GM12878 (cell line): ENCODE measurements around the gene SPOCK1. TPM values are rescaled to one million over a fixed set of nuclear protein-coding genes. Genes with fewer than 3 reads are reported as not detected.

Source experiments
- ATAC-seq: fragments of 200-7000 bp; cut with Tn5 transposase; 3 replicates; pipeline ENCODE4 v1.9.1; 2020; ENCODE audit warnings: mild to moderate bottlenecking, moderate library complexity
- BruUV-seq: library from RNA; stranded (reverse); fragments of 400-500 nt; replicated peaks from 2 replicates; lab custom pipeline; 2021; lab: Mats Ljungman, UMichigan
- CTCF ChIA-PET: fragments of 300-600 bp; sonication (Branson Sonifier 250); formaldehyde crosslinking; extraction: SDS; loops from one replicate; lab custom pipeline; 2021; ENCODE audit warnings: inconsistent platforms; lab: Yijun Ruan, JAX
- POLR2A ChIA-PET: fragments of 350-600 bp; formaldehyde crosslinking; extraction: SDS; loops from one replicate; lab custom pipeline; 2021; ENCODE audit warnings: inconsistent platforms; lab: Charles Lee
- RAD21 ChIA-PET: fragments of 300-600 bp; sonication (Branson Sonifier 250); formaldehyde crosslinking; loops from one replicate; lab custom pipeline; 2023; ENCODE audit warnings: antibody characterized with exemption; ENCODE audit not compliant: unreplicated experiment; lab: Charles Lee
- SMC1A ChIA-PET: fragments of 300-600 bp; sonication (Branson Sonifier 250); formaldehyde crosslinking; loops from one replicate; lab custom pipeline; 2023; ENCODE audit not compliant: unreplicated experiment, uncharacterized antibody; lab: Charles Lee
- DNase-seq: peaks from one replicate; pipeline ENCODE4 v3.0.0-alpha.2; 2011; ENCODE audit warnings: low read depth, low spot score
- FAIRE-seq: peaks from 3 replicates; lab custom pipeline; 2011; peaks lifted over from hg19 to GRCh38; lab: Jason Lieb, UNC
- H2AFZ ChIP-seq: 2 replicates; pipeline ENCODE4 v1.6.0; 2011; ENCODE audit warnings: low read depth, low read length, control low read depth; ENCODE audit not compliant: control insufficient read depth
- H3K27ac ChIP-seq: 2 replicates; pipeline ENCODE4 v1.5.1; 2011; ENCODE audit warnings: control low read depth; ENCODE audit not compliant: control insufficient read depth, insufficient read depth
- H3K27me3 ChIP-seq, 2 experiments: replicated peaks in 1 of 2; 2 replicates each; pipeline versions ENCODE4 v1.6.0 to v1.6.1; 2011; ENCODE audit warnings: low read length in 1 of 2; ENCODE audit not compliant: control insufficient read depth in 2 of 2, insufficient read depth in 2 of 2
- H3K36me3 ChIP-seq, 2 experiments: 2 replicates each; pipeline ENCODE4 v1.5.1; 2011; ENCODE audit warnings: low read length in 1 of 2; ENCODE audit not compliant: control insufficient read depth in 2 of 2, insufficient read depth in 2 of 2
- H3K4me1 ChIP-seq: 2 replicates; pipeline ENCODE4 v1.6.1; 2011; ENCODE audit warnings: mild to moderate bottlenecking, low read length, moderate library complexity, mixed read lengths; ENCODE audit not compliant: control insufficient read depth, insufficient read depth
- H3K4me2 ChIP-seq: 2 replicates; pipeline ENCODE4 v1.6.0; 2011; ENCODE audit warnings: control low read depth; ENCODE audit not compliant: control insufficient read depth, insufficient read depth
- H3K4me3 ChIP-seq: fragments of 200-600 bp; sonication (generic); 2 replicates; pipeline ENCODE4 v1.5.1; 2016
- H3K79me2 ChIP-seq: 2 replicates; pipeline ENCODE4 v1.6.0; 2011; ENCODE audit warnings: low read length; ENCODE audit not compliant: control insufficient read depth, insufficient read depth
- H3K9ac ChIP-seq: 2 replicates; pipeline ENCODE4 v1.8.0; 2011; ENCODE audit warnings: low read length, control low read depth, mixed read lengths; ENCODE audit not compliant: control insufficient read depth, insufficient read depth
- H3K9me3 ChIP-seq: replicated peaks from 3 replicates; pipeline ENCODE4 v1.5.1; 2011; ENCODE audit warnings: mild to moderate bottlenecking, low read length; ENCODE audit not compliant: control insufficient read depth, insufficient read depth
- H4K20me1 ChIP-seq: 2 replicates; pipeline ENCODE4 v1.6.0; 2011; ENCODE audit not compliant: control insufficient read depth, insufficient read depth
- CBFB ChIP-seq: IDR thresholded peaks from 2 replicates; pipeline ENCODE4 v1.6.1; 2016; ENCODE audit warnings: antibody characterized with exemption, low read depth
- CEBPZ ChIP-seq: fragments of 150-350 bp; IDR thresholded peaks from 2 replicates; pipeline ENCODE4 v1.6.1; 2016; ENCODE audit warnings: low read depth, low read length
- CHD2 ChIP-seq: IDR thresholded peaks from 2 replicates; pipeline ENCODE4 v1.6.1; 2011; ENCODE audit warnings: low read depth, low read length, improper control_type of control experiment, borderline replicate concordance
- E2F4 ChIP-seq: IDR thresholded peaks from 2 replicates; pipeline ENCODE4 v1.6.1; 2012; ENCODE audit warnings: low read depth, low read length, improper control_type of control experiment
- HDAC2 ChIP-seq: fragments of 200-600 bp; sonication (generic); IDR thresholded peaks from 2 replicates; pipeline ENCODE4 v1.6.1; 2017
- IKZF1 ChIP-seq: fragments of 450-650 bp; conservative IDR thresholded peaks from 2 replicates; pipeline ENCODE4 v1.6.1; 2017; ENCODE audit warnings: antibody characterized with exemption, mild to moderate bottlenecking
- NBN ChIP-seq: fragments of 450-650 bp; IDR thresholded peaks from 2 replicates; pipeline ENCODE4 v1.6.1; 2016
- REST ChIP-seq: IDR thresholded peaks from 2 replicates; pipeline ENCODE4 v1.6.1; 2012; ENCODE audit warnings: mild to moderate bottlenecking, low read depth, low read length
- SIX5 ChIP-seq: IDR thresholded peaks from 2 replicates; pipeline ENCODE4 v1.6.1; 2011; ENCODE audit warnings: mild to moderate bottlenecking, low read depth, low read length, moderate library complexity; ENCODE audit not compliant: severe bottlenecking
- SPI1 ChIP-seq: IDR thresholded peaks from 2 replicates; pipeline ENCODE4 v1.6.1; 2011; ENCODE audit warnings: low read depth, mild to moderate bottlenecking, low read length, moderate library complexity, borderline replicate concordance; ENCODE audit not compliant: insufficient read depth
- ZBTB11 ChIP-seq: fragments of 450-650 bp; formaldehyde crosslinking; IDR thresholded peaks from 2 replicates; pipeline ENCODE4 v1.5.0; 2022; ENCODE audit warnings: mild to moderate bottlenecking, missing genetic modification characterization
- WGBS: methylation state at CpG from one replicate; pipeline ENCODE4 v1.1.6; 2016; ENCODE audit warnings: low lambda C conversion rate; ENCODE audit not compliant: insufficient replicate concordance, insufficient coverage; ENCODE audit errors: missing lambda C conversion rate; 5-methylcytosine and 5-hydroxymethylcytosine counted together
- in situ Hi-C: fragments of 300-500 bp; cut with MboI; formaldehyde crosslinking; loops from 9 replicates; pipeline ENCODE4 v1.14.3; 2018; ENCODE audit warnings: mixed read lengths
- intact Hi-C: fragments of 100-400 bp; cut with micrococcal nuclease; formaldehyde crosslinking; loops from one replicate; pipeline ENCODE4 v1.14.2; 2022; ENCODE audit not compliant: unreplicated experiment
- polyA plus RNA-seq, 11 experiments: library from polyadenylated mRNA; depleted of rRNA in 4 of 11; unstranded in 6 of 11; stranded (reverse) in 5 of 11; fragments of >200 nt; fragmentation: Nextera tagmentation in 4 of 11; fragmentation: Illumina TruSeq in 1 of 11; extraction: Ambion mirVana in 4 of 11; extraction: Trizol in 1 of 11; gene quantifications; 1 replicate in 1 of 11; 2 replicates in 10 of 11; pipeline versions ENCODE4 v1.2.1 to v1.2.3, GENCODE V29; 2011 to 2016; ENCODE audit warnings: inconsistent platforms in 2 of 11, missing spikeins in 2 of 11, low read depth in 1 of 11
- total RNA-seq, 4 experiments: library from RNA; depleted of rRNA in 3 of 4; stranded (reverse); fragments of >200 nt in 3 of 4; fragmentation: Illumina TruSeq in 1 of 4; extraction: Trizol in 1 of 4; gene quantifications; 2 replicates each; pipeline versions ENCODE4 v1.2.1 to v1.2.3, GENCODE V29; 2013 to 2021

Gene SPOCK1
- total and polyA plus RNA-seq, 10 of the 15 experiments (the other 5 are each of a cell fraction or from before 2014, with no cell fraction given): 0.06 to 0.68 (median 0.25) TPM; not detected in 3

GRCh38 chr5:137040641-137041340 lies 458.3 kb downstream of the SPOCK1 start (continued):
- TF ChIP-seq CHD2 (no peak), HDAC2 (no peak), IKZF1 (no peak)

- Histone ChIP-seq H3K4me2 (no peak overlapping the region), H4K20me1 (no peaks in the 10 kb centered on the region), H3K4me1 (no peaks in the 10 kb centered on the region), H3K9ac (no peak overlapping the region), H3K36me3 (no peaks in the 10 kb centered on the region), H3K27me3 (no peaks in the 10 kb centered on the region), H2AFZ (no peak overlapping the region), H3K27ac (no peak overlapping the region), H3K9me3 (no peaks in the 10 kb centered on the region), H3K79me2 (no peaks in the 10 kb centered on the region), H3K4me3 (no peak overlapping the region)
- WGBS: 6% methylated on average over 4 of the region's 4 CpGs
- RAD21 ChIA-PET: no interaction called here
- FAIRE-seq: no peak
- in situ Hi-C loops: no loop called here
- CTCF ChIA-PET: no interaction called here
- intact Hi-C loops: no loop called here
- POLR2A ChIA-PET: no interaction called here
- BruUV-seq: no TSS peak
- no peak for DNase-seq
- ATAC-seq: no peak
- SMC1A ChIA-PET: no interaction called here
- TF ChIP-seq SIX5: no peak
- no peak for TF ChIP-seq SPI1
- no peak for TF ChIP-seq CEBPZ
- TF ChIP-seq ZBTB11: no peak
- no peak for TF ChIP-seq E2F4
- TF ChIP-seq REST: no peak
- TF ChIP-seq NBN: no peak
- no peak for TF ChIP-seq CBFB
Measured at GRCh38 chr5:137040024-137040423, 459.1 kb downstream of the SPOCK1 start.
